HG03066 (cell line): ENCODE measurements around the gene AHR.

ENCODE experiments used
- ATAC-seq: cut with Tn5 transposase; IDR thresholded peaks from one replicate; pipeline ENCODE4 v1.9.1; 2021; ENCODE audit warnings: low read depth; ENCODE audit not compliant: unreplicated experiment

The AHR gene

DNA sequence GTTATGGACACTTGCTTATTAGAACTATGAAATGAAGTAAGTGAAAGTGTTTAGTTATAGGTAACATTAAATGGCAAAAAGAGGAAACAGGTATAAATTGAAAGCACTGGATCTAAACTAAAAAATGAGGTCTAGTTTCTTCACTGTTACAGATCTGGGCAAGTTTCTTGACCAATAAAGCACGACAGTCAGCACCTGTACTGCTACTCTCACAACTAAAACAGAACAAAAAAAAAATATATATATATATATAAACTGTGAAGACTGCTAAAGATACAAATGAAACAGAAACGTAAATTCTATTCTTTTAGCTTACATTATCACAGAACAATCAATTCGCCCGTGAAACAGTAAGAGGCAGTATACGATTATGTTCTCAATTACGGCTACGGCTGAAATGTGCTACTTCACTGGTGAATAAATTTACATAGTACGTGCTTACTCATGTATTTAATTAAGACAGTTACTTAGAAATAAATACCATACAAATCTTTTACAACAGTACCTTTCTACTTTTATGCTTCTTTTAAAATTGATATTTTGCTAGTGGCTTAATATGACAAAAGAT lies 4.2 kb downstream of the AHR start:
- peak; percentile 41 for ATAC-seq

DNA sequence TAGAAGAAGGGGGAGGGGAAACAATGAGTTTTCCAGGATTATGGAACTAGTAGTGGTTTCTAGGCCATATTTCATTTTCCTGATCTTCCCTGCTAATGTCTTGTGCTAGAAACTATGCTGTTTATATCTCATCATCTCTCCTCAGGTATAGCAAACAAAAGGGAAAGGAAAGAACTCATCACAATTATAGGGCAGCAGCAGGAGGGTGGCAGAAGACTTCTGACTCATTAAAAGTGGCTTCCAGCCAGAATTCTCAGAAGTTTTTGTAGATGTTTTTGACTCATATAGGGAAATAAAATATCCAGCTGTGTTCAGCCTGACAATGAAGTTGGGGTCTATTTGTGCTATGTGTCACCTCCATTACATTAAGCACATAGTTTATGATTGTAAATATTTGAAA lies 6.5 kb downstream of the AHR start:
- no peak for ATAC-seq

DNA sequence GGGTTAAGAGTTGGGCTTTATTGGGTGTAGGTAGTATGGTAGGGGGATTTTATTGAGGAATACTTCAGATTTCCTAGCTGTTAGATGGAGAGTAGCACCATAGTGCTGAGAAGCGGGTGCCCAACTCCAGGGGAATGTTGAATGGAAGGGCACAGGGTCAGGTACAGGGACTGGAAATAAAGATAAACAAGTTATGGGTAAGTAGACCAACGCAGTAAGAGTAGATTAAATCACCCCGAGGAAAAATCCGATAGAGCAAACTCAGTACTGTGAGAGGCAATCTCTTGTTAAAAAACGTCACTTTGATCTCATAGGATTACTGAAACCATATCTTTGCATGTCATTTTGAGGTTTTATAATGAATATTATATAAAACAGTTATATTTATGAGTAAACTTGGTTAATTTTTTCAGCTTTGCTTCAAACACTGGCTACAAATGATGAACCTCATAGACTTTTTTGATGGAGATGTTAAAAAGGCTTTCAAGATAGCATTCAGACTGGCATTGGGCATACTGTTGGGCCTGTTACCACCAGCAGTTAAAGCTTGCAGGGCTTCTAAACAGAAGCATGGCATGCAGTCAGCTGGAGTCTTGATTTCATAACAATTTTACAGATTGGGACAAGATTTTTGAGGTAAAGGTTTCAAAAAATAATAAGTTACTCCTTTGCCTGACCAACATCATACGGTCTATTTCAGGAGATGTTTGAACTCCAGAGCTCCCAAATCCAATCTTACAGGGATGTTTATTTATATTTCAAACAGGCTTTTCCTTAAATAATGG lies 7.1 kb downstream of the AHR start:
- no peak for ATAC-seq

DNA sequence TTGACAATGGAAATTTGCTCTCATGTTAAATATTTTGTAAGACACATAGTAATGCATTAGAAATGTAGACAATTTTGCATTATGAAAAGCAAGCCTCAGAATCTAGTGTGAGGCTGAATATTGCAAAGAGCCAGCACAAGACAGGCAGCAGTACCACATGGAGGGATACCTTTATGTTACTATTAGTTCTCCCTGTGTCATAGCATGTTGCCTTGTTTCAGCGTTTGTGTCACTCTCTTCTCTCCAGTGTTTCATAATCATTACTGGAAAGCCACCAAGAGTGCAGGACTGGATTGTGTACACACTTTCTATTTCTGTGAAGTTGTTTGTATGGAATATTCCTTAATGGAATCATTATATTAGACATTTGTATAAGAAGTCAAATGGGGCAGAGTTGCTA lies 8.5 kb downstream of the AHR start:
- no peak for ATAC-seq

DNA sequence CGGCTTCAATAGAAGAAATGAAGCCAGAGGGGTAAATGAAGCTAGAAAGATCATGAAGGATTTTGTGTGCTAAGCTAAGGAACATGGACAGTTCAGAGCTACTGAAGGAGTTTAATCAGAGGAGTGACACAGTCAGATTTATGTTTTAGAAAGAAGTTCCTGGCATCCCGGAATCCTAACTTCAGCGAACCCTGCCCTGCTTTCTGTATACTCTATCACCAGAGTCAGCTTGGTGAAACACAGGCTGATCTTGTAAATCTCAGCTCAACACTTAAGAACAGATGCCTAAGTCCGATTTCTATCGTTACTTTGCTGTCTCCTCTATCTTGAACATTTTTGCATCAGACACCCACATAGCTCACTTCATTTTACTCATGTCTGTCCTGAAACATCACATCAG lies 9.1 kb downstream of the AHR start:
- no peak for ATAC-seq

DNA sequence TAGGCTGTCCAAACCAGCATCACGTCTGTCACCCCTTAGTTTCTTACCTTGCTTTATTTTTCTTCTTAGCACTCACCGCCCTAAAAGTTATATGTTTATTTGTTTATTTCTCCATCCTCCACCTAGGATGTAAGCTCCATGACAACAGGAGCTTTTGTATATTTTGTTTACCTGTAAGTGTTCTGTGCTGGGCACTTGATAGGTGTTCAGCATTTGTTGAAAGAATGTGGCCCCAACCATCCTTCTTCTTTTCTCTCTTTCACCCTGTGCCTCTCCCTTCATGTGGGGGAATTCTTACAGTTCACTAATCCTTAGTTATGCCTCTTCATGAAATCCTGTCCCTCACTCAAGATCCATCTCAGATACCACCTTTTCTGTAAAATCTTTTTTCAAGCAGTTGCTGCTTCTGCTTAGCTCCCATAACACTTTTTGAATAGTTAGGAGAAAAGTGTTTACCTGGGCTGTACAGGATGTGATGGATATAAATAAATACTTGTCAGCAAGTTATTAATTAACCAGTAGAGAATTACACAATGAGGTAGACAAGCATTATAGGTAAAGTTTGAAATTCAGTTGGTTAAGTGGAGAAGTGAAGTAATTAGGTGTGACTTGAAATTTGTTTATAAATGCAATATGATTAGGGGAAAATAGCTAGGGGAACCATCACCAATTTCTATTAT lies 9.7 kb downstream of the AHR start:
- ATAC-seq = no peak

DNA sequence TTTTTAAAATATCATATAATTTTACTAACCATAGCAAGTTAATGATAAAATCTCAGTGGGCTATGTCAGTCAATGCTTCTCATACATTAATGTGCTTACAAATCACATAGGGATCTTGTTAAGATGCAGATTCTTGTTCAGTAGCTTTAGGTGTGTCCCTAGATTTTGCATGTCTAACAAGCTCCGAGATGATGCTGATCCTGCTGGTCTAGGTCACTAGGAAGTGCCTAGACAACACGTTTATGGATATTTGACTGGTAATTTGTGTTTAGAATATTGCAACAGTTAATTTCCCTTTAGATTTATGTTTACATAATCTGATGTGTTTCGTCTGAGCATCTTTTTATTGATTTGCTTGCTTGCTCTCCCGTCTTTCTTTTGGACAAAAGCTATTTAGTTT lies 12.7 kb downstream of the AHR start:
- no peak for ATAC-seq

DNA sequence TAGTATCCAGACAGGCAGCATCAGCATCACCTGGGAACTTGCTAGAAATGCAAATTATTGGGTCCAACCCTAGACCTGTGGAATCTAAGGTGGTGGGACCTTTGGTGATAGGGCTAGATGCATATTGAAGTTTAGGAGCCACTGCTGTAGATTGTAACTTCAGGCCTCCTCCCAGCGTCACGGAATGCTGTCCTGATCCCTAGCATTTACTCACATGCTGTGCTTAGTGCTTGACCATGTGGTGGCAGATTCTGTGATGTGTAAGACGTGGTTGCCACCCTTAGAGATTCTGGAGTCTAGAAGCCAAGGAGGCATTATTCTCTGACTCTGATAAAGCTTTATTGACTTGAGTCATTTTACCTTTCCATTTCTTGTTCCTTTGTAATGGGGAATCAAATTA lies 13.5 kb downstream of the AHR start:
- no peak for ATAC-seq

DNA sequence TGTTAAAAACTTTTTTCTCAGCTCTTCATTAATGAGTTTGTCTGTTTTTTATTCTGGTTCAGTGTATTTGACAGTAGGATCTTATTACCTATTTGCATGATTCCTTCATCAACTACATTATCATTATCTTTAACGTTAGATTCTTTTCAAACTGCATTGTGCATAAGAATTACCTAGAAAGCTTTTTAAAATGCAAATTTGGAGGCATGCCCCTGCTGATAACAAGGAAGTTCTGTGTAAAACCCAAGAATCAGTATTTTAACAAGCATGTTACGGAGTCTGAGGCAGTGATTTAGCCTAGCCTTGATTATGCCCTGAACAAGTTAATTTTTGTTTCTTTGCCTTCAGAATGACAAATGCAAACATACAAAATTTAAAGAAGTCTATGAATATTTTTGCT lies 14.2 kb downstream of the AHR start:
- ATAC-seq = no peak

DNA sequence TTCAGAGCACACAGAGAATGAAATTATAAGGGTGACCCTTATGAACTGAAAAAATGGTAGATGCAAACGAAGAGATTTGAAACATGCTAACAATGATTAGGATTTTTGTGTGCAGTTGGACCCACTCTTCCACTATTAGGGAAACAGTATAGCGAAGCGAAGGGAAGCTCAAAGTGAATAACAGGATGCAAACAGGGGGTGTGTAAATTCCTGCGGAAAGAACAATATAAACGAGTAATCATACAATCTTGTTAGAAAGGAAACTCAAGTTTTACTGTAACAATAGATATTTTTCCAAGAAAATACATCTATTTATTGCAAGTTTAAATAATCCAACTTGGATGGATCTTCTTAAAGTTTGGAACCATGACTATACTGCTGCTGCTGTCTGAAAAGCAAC lies 14.7 kb downstream of the AHR start:
- ATAC-seq = no peak

DNA sequence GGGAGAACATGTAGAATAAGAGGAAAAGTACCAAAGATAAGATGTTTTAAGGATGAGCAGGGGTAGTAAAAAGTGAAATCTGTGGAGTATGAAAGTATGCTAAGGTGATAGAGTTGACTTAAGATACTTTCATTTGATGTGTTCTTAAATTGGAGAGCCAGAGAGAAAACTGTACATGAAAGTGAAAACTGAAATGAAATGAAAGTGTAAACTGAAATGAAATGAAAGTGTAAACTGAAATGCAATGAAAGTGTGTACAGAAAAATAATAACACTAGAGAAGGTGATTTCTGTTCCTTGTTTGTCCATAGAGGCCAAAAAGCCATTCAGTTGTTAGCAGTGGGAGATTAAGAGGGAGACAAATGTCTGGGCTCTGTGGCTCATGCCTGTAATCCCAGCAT lies 17.5 kb downstream of the AHR start:
- ATAC-seq = peak; percentile 50

DNA sequence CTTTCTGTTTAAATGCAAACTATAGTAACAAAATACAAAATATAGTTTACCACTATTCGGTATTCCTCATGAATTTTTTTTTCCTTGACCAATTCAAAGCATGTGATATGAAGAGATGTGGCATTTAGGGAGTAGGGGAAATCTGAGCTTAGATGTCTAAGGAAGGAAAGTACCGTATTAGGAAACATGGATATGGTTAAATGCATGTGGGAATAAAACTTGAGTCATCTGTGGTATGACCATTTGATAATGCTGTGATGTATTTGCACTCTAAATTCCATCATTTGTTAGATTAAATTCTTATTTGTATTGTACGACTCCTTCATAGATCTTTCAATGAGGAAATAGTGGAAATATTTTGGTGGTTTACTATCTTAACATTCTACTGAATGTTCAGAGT lies 19.7 kb downstream of the AHR start:
- ATAC-seq = no peak

DNA sequence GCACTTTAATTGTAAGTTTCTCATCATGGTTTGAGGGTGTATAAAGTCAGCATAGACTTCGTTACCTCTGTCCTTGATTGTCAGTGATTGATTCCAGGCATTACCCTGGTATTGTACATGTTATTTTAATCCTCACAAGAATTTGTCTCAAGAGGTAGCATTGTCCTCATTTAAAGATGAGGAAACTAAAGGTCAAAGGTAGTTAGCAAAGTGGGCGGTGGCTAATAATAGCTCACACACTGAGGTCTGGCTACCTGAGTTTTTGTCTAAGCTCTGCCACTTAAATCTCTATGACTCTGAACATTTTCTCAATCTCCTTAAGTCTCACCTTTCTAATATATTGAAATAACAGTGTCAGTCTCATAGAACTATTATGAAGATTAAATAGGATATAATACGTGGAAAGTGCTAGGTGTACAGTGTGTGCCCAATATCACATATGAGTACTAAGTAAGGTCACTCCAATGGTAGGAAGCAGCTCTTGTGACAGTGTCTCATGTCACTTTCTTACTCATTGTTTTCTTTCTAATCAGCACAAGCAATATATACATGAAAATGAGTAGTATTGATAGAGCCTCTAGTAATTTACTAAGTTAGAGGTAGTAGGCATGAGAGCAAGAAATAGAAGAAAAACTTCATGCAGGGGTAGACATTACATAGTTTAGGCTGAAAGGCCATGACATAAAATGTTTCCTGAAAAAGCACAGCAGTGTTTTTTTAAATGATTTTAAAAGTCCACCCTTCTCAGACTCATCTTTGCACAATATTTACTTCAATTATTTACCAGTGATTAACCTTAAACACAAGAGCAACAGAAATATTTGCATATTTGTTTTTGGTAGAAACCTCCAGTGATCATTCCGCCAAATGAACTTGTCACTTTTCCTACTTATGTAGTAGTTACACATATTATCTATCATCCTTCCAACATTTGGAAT lies 21.0 kb downstream of the AHR start:
- no peak for ATAC-seq

DNA sequence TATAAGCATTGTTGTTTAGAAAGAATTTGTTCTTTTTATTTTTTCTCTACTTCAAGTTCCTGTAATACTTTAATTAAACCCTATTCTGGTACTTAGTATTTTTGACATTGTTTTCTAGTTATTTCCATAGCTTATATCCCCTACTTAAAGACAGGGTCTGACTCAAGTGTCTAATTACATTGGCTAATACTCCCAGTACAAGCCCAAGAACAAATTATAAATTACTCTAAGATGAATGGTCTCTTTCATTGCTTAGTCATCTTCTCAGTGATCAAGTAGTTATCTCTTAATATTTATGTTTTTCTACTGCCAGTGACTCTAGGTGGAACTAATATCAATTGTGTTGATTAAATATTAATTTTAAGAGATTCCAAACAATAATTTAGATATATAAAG lies 21.6 kb downstream of the AHR start:
- ATAC-seq = no peak

DNA sequence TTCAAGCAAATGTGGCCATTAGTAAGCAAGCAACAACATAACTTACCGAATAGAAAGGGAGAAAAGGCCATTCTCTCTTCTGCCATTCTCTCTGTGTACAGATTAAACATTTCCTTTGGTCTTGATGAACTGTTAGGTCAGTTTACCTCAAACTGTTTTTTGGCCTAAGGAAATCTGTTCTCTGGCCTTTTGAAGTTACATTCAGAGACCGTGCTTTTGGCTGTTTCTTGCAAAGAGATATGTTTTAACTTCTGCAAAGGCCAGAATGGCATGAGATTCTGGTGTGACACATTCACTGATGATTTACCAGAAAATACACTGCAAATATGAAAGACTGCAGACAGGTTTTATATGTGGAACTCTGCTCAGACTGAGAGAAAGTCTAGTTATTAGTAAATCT lies 22.2 kb downstream of the AHR start:
- no peak for ATAC-seq

DNA sequence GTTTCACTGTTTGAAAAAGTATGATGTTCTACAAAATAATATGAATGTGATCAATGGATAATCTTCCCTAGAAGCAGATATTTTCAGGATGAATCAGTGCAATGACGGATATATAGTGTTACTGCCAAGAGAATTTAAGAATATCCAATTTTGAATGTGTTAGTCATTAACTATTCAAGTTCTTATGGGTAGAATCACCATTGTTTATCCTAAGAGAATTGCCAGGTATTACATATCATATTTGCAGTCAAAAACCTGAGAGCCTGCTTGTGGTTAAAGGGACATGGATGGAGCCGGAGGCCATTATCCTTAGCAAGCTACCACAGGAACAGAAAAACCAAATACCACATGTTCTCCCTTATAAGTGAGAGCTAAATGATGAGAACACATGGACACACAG lies 26.9 kb downstream of the AHR start:
- no peak for ATAC-seq

DNA sequence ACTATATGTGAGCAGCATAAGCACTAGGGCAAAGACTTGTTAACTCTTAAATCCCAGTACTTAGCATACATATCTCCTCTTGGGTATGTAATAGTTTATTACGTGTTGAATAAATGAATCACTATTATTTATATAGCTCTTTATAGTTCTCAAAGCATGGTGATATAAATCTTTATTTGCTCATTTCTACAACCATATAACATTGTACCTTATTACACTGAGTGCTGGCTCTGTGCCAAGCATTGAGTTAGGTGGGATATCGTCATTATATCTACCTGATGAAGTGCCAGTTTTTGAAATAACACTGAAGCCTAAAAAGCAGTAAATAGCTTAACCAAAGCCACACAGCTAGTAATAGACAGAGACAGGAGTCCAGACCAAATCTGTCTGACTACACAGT lies 27.9 kb downstream of the AHR start:
- no peak for ATAC-seq

DNA sequence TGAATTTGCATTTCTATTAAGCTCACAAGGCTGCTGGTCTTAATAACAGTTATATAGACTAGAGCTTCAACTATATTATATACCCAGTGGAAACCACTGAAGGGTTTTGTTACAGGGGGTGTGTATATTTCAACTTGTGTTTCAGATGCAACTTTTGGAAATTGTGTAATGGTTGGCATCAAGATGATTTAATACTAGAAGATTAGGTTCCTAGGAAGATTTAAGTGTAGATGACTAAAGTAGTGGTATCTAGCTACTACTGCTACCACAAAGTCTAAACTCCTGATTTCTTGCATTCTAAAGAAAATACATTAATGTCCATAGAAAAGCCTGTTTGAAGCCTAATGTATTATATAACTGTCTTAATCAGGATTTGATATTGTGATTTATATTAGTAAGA lies 30.2 kb downstream of the AHR start:
- no peak for ATAC-seq

DNA sequence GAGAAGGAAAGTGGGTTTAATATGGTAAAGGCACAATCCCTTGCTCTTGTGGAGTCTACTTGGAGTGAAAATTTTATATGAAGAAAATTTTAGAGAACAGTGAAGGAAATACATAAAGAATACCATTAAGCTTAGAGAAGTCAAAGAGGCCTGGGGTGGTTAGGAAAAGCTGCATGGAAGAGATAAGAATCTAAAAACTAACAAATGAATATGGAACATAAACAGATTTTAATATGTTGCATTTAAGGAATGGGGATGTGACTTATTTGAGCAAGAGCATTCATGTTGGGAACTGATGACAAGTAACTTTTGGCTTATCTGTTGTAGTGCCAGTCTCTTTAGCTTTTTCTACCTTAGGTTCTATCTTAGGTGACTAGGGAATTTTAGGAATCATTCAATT lies 31.0 kb downstream of the AHR start:
- ATAC-seq = no peak

DNA sequence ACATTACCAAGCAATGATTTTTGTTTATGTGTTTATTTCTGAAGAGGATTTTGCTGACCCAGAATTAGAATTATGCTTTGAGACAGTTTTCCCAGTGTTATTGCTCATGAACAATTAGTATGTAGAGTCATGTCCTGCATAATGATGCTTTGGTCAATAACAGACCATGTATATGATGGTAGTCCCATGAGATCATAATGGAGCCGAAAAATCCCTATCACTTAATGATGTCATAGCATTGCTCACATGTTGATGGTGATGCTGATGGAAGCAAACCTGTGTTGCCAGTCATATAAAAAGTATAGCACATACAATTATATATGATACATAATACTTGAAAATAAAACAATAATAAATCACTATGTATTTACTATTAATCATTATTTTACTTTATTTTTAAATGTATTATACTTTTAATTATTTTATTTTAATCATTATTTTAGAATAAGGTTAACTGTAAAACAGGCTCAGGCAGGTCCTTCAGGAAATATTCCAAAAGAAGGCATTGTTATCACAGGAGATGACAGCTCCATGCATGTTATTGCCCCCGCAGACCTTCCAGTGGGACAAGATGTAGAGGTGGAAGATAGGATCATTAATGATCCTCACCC lies 33.5 kb downstream of the AHR start:
- no peak for ATAC-seq

DNA sequence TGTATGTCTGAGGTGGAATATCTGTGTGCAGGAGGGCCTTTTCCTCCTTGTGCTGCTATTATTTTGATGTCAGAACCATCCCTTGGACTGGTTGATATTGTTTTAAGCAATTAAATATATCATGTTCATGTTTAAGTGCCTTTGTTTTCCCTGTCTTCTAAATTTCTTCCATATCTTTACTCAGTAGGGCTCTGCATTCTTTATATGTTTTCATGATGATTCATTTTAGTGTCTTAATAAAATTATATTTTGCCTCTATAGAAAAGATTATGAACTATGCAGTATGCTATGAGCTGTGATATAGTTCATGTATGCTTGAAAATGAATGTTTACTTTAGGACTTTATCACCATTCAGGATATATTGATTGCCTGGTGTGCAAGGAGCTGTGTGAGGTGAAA lies 34.8 kb downstream of the AHR start:
- ATAC-seq = no peak
